Cardiac septum (tissue), 1 donor: ENCODE measurements around the gene DPY19L1. TPM values are rescaled to one million over a fixed set of nuclear protein-coding genes. Genes with fewer than 3 reads are reported as not detected.
"Not testable (repeated sequence)": the region's sequence is repeated elsewhere in the genome, so short reads cannot be mapped to it uniquely, and the experiment has no call there.

ENCODE experiments used
- DNase-seq: peaks from one replicate; pipeline ENCODE4 v3.0.0-alpha.2; 2020; ENCODE audit warnings: low spot score
- intact Hi-C: fragments of 100-400 bp; cut with DNase I; formaldehyde crosslinking; loops from one replicate; pipeline ENCODE4 v1.14.0; 2022
- total RNA-seq: library from RNA; stranded (reverse); fragmentation: NEBNext Ultra II Directional; extraction: Animal tissue kit (Norgen Biotek cat#: 25700); gene quantifications from one replicate; pipeline ENCODE4 v1.2.1, GENCODE V29; 2021
- donor health status: DM: no; HTN: no; CAD: no.

The DPY19L1 gene
- total RNA-seq, 1 donor from 2014 or later = 29.0 TPM

DNA sequence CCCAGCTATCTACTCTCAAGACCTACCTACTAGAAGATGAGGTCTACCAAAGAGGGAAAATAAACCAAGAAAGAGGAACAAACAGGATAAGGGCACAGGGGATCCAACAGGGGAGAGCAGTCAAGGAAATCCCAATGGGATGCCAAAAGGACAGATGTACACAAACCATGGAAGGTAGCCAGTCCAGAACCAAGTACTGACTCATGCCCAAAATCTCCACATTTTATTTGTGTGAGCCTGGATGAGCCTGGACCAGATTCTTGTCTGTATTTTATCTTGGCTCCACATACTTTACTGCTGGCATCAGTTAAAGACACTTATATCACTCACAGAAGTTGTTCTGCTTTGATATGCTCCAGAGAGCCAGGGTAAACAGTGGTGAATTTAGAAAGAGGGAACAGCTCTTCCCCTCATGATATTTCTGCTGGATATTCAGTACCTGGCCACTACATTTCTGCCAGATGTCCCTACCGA is 34.1 kb downstream of the DPY19L1 start:
- intact Hi-C loops = not testable (repeated sequence)

GRCh38 chr7:34998335-34998734 is 39.0 kb downstream of the DPY19L1 start:
- intact Hi-C loops, DNase-seq: not testable (repeated sequence)

More for the DNA sequence above, 34.1 kb downstream of the DPY19L1 start:
- not testable (repeated sequence) for DNase-seq

GRCh38 chr7:34996423-34997090 is 40.7 kb downstream of the DPY19L1 start:
- intact Hi-C loops, DNase-seq: not testable (repeated sequence)

DNA sequence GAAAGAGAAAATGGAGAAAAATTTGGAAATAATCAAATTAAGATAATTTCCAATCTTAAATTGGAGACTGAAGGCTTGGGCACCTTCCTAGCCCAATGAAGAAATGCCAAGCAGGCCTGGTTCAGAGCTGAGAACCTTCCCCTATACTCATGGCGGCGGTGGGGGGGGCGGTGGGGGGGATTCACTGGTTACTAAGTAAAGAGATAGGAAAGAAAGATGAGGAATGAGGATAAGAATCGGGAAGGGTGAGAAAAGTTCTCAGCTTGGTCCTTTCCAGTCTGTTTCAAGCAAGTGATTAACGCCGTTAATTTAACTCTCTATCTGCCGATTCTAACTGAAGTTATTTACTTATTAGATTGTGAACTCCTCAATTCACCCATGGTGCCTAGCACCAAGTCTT is 41.5 kb downstream of the DPY19L1 start:
- intact Hi-C loops = no loop called here
- DNase-seq = no peak

DNA sequence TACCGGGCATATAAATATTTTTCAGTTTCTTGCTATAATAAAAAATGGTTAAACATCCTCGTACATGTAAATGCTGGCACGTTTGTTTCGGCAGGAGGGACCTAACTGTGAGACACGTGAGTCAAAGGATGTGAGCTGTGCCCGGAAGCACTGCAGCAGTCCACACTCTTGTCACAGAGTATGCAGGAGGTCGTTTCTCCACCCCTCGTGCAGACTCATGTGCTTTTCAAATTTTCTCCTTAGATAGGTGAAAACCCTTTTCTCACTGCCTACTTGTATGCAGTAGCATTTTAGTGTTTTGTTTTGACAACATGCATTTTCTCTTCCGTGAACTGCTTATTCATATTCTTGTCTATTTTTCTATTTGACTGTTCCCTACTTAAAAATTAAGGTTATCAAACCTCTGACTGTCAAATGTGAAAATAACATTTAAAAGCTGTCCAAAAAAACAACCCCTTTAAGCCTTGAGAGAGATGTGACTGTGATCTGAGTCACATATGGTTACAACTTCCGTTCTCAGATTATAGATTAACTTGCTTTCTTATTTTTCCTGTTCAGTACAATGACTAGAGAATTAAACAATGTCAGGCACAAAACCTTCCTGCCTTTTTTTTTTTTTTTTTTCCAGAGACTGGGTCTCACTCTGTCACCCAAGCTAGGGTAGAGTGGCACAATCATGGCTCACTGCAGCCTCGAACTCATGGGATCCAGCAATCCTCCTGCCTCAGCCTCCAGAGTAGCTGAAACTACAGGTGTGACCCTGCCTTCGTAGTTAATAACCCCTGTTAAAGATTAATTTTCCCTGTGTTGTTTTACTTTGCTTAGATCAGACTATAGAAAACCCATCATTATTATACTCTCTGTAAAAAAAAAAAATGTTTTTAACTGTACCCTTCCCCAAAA is 45.1 kb downstream of the DPY19L1 start:
- DNase-seq = no peak
- intact Hi-C loops = no loop called here

DNA sequence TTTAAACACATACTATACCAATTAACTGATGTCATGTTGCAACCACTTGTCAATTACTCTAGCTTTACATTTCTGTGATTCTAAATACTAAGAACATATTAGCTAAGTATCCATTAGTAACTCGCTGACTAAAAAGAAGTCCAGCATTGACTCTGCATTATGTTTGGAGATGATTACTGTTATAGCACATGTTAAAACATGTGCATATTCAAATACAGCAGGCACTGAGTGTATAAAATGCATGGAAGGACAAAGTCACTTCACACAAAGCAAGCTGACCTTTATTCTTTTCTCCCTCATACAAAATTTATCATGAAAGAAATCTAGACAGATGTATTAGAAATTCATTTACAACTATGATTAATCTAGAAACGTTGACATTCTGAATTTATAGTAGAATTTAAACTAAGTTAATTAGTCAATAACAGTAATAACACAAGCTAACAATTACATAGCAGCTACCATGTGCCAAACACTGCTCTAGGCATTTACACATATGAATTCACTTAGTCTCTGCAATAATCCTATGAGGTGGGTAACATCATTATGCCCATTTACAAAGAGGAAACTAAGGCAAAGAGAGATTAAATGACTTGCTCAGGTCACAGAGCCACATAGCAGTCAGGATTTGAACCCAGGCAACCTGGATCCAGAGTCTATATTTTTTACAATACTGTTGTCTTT is 48.7 kb downstream of the DPY19L1 start:
- intact Hi-C loops, DNase-seq: not testable (repeated sequence)

DNA sequence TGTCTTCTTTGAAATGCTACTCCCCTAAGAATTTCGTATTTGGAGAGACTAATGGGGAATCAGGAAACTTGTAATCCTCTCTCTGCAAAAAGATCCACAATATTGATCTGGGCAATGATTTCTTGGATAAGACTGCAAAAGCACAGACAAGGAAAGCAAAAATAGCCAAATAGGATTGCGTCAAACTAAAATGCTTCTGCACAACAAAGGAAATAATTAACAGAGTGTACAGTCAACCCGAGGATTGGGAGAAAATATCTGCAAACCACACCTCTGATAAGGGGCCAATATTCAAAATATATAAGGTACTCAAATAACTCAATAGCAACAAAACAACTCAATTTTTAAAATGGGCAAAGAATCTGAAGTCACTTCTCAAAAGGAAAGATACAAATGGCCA is 52.1 kb downstream of the DPY19L1 start:
- DNase-seq, intact Hi-C loops: not testable (repeated sequence)

DNA sequence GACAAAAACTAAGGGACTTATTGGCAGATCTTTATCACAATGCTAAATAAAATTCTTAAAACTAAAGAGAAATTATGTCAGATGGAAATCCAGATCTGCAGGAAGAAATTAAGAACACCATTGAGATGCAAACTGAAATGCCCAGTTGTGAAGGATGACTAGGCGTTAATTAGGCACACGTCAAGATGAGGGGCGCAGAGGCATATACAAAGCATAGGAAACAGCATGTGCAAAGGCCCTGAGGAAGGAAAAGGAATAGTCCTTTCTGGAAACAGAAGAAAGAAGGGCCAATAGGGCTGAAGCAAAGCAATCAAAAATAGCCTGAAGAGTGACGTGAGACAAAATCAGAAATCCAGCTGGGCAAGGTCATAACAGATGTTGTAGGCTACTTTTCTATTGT is 53.1 kb downstream of the DPY19L1 start:
- intact Hi-C loops, DNase-seq: not testable (repeated sequence)

DNA sequence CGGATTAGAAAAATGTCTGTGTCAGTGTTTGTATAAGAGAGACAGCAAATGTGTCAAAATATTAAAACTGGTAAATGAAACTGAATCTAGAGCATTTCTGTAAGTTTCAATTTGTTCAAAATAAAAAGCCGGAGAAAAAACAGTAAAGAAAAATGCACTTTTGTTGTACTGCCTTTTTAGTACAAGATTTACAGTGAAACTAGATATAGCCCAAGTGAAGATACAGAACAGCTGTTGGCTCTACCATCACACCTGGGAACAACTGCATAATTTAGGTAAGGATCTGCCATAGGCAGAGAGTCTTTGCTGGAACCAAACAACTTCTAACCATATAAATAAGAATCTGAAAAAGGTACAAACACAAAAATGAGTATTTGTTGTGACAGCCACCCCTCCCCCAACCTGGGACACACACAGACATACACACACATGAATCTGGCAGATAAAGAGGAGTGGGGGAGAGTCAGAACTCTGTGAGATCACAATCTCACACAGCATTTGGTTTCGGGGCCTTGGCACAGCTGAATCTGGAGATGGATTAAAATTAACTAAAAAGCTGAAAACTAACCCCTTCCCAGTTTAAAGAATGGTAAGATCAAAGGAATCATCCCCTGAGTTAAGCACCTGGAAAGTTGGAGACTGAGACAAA is 54.8 kb downstream of the DPY19L1 start:
- intact Hi-C loops = no loop called here
- DNase-seq = no peak

GRCh38 chr7:34979124-34979523 is 58.2 kb downstream of the DPY19L1 start:
- DNase-seq, intact Hi-C loops: not testable (repeated sequence)

- DNase-seq = no peak
- intact Hi-C loops = no loop called here
These were observed 63.9 kb downstream of the DPY19L1 start for GRCh38 chr7:34973400-34973760.

- intact Hi-C loops, DNase-seq: not testable (repeated sequence)
These were observed 64.4 kb downstream of the DPY19L1 start for GRCh38 chr7:34972739-34973399.

- intact Hi-C loops, DNase-seq: not testable (repeated sequence)
These were observed 69.5 kb downstream of the DPY19L1 start for GRCh38 chr7:34967818-34968217.

GRCh38 chr7:34966504-34966903 is 70.8 kb downstream of the DPY19L1 start:
- intact Hi-C loops, DNase-seq: not testable (repeated sequence)

- intact Hi-C loops = no loop called here
- no peak for DNase-seq
These were observed 79.3 kb downstream of the DPY19L1 start for GRCh38 chr7:34958021-34958420.

GRCh38 chr7:34952822-34953221 is 84.5 kb downstream of the DPY19L1 start:
- no peak for DNase-seq
- intact Hi-C loops = no loop called here

DNA sequence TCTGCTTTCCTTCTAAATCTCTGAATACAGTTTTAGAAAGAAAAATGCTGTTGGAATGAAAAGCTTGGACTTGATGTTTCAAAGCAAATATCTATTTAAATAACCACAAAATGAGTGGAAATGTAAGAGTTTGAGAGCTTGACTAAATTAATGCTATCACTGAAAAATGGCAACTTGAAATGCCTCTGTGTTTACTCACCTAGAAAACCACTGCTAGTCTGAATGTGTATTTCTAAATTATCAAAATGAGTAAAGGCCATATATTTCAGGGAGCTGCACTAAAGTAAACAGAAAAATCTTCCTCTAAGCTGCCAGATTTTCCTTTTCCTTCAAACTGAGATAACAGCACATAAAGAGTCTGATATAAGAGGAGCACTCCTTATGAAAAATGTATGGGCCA is 87.9 kb downstream of the DPY19L1 start:
- intact Hi-C loops = no loop called here

DNA sequence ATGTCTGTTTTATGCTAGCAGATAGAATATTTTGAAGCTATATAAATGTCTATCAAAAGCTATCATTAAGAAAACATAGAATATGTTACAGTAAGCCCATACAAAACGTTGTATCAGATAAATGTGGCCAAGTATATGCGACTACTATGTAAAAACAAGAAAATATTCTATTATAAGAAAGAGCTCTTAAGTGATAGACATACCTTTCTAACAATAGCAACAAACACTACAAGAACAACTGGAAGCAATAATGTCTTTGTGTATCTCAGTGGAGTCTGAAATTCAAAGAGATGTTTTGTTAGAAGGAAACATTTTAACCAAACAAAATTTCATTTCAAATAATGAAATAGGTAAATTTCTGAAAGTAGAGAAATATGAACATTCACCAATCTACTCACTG is 89.9 kb downstream of the DPY19L1 start:
- intact Hi-C loops = not testable (repeated sequence)

More for the DNA sequence above, 87.9 kb downstream of the DPY19L1 start:
- no peak for DNase-seq

DNA sequence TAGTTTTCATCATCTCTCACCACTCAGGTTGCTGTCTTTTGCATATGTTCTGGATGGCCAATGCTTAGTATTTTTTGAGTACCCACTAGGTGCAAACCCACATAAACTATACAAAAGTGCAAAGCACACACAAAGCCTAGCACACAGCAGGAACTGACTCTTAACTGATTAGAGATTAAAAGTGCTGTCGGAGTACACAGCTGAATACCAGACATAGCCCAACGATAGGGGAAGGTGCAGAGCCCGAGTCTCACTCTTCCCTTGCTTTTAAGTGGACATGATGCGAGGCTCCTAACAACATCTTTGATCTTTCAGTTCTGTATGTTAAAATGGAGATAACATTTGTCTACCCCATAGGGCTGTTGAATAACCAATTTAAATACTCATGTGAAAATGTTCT is 90.8 kb downstream of the DPY19L1 start:
- intact Hi-C loops = no loop called here
- DNase-seq = no peak

More for the DNA sequence above, 89.9 kb downstream of the DPY19L1 start:
- not testable (repeated sequence) for DNase-seq
